Neuronal stem cell (in vitro differentiated cells): Measurements from ENCODE around the gene CCDC110.

Experiments
- DNase-seq: peaks from one replicate; pipeline ENCODE4 v3.0.0-alpha.2; 2013; ENCODE audit warnings: low spot score
- H2AFZ ChIP-seq: one replicate; pipeline ENCODE4 v1.6.1; 2013; ENCODE audit warnings: mild to moderate bottlenecking, low read length, inconsistent platforms
- H2AK5ac ChIP-seq: 2 replicates; pipeline ENCODE4 v1.6.1; 2013; ENCODE audit warnings: low read depth, mild to moderate bottlenecking, inconsistent platforms, low read length, moderate library complexity, mixed read lengths
- H2BK120ac ChIP-seq: 2 replicates; pipeline ENCODE4 v1.6.1; 2013; ENCODE audit warnings: low read depth, mild to moderate bottlenecking, inconsistent platforms, low read length, moderate library complexity, mixed read lengths
- H2BK12ac ChIP-seq: one replicate; pipeline ENCODE4 v1.6.1; 2013; ENCODE audit warnings: low read length, inconsistent platforms
- H2BK15ac ChIP-seq: 2 replicates; pipeline ENCODE4 v1.6.1; 2013; ENCODE audit warnings: mild to moderate bottlenecking, low read length, inconsistent platforms, mixed read lengths
- H2BK5ac ChIP-seq: one replicate; pipeline ENCODE4 v1.6.1; 2013; ENCODE audit warnings: inconsistent platforms, mild to moderate bottlenecking, low read length, moderate library complexity
- H3K14ac ChIP-seq: one replicate; pipeline ENCODE4 v1.6.1; 2013; ENCODE audit warnings: low read length, inconsistent platforms
- H3K18ac ChIP-seq: 2 replicates; pipeline ENCODE4 v1.6.1; 2013; ENCODE audit warnings: low read length, inconsistent platforms
- H3K23ac ChIP-seq: 2 replicates; pipeline ENCODE4 v1.6.1; 2013; ENCODE audit warnings: low read depth, mild to moderate bottlenecking, mixed read lengths, low read length, inconsistent platforms; ENCODE audit not compliant: poor library complexity
- H3K27ac ChIP-seq: replicated peaks from 3 replicates; pipeline ENCODE4 v1.5.1; 2013; ENCODE audit warnings: low read length, inconsistent platforms
- H3K27me3 ChIP-seq, 3 experiments: 2 replicates each; pipeline ENCODE4 v1.6.1; 2013; ENCODE audit warnings: low read length in 3 of 3, mild to moderate bottlenecking in 2 of 3, inconsistent platforms in 1 of 3, low read depth in 1 of 3, mixed read lengths in 1 of 3, moderate library complexity in 1 of 3; ENCODE audit not compliant: control insufficient read depth in 3 of 3, insufficient read depth in 3 of 3
- H3K36me3 ChIP-seq, 2 donors: replicated peaks in 1 of 2; 2 replicates each; pipeline ENCODE4 v1.6.1; 2013; ENCODE audit warnings: low read length in 2 of 2; ENCODE audit not compliant: control insufficient read depth in 2 of 2, insufficient read depth in 2 of 2
- H3K4ac ChIP-seq: 2 replicates; pipeline ENCODE4 v1.6.1; 2013; ENCODE audit warnings: inconsistent platforms, mild to moderate bottlenecking, low read length, moderate library complexity
- H3K4me1 ChIP-seq, 2 donors: 1 replicate in 1 of 2; 2 replicates in 1 of 2; pipeline ENCODE4 v1.6.1; 2013; ENCODE audit warnings: low read length in 2 of 2, low read depth in 1 of 2; ENCODE audit not compliant: control insufficient read depth in 2 of 2, insufficient read depth in 1 of 2
- H3K4me2 ChIP-seq: one replicate; pipeline ENCODE4 v1.6.1; 2013; ENCODE audit warnings: mild to moderate bottlenecking, low read length, inconsistent platforms; ENCODE audit not compliant: insufficient read depth, poor library complexity, severe bottlenecking
- H3K4me3 ChIP-seq, 2 donors: 2 replicates each; pipeline ENCODE4 v1.5.1; 2013; ENCODE audit warnings: low read length in 2 of 2, mild to moderate bottlenecking in 2 of 2, inconsistent platforms in 1 of 2, moderate library complexity in 1 of 2
- H3K79me1 ChIP-seq: one replicate; pipeline ENCODE4 v1.6.1; 2013; ENCODE audit warnings: low read depth, mild to moderate bottlenecking, inconsistent platforms, low read length, moderate library complexity
- H3K9ac ChIP-seq: one replicate; pipeline ENCODE4 v1.6.1; 2013; ENCODE audit warnings: mild to moderate bottlenecking, low read depth, low read length, inconsistent platforms; ENCODE audit not compliant: poor library complexity
- H3K9me3 ChIP-seq, 2 donors: replicated peaks in 1 of 2; 2 replicates each; pipeline versions ENCODE3 to v1.6.1; 2013; ENCODE audit warnings: low read length in 2 of 2, mild to moderate bottlenecking in 2 of 2, inconsistent platforms in 1 of 2, low read depth in 1 of 2, mixed read lengths in 1 of 2, moderate library complexity in 1 of 2; ENCODE audit not compliant: control insufficient read depth in 2 of 2, insufficient read depth in 1 of 2
- H4K8ac ChIP-seq: one replicate; pipeline ENCODE4 v1.6.1; 2013; ENCODE audit warnings: low read depth, mild to moderate bottlenecking, inconsistent platforms, low read length, moderate library complexity
- H4K91ac ChIP-seq: one replicate; pipeline ENCODE4 v1.6.1; 2013; ENCODE audit warnings: low read length, low read depth, mild to moderate bottlenecking, inconsistent platforms; ENCODE audit not compliant: poor library complexity
- WGBS, 2 donors: extraction: QIAGEN DNeasy Blood & Tissue Kit; methylation state at CpG; one replicate each; pipeline ENCODE4 v1.1.7; 2013; ENCODE audit warnings: missing lambda C conversion rate in 2 of 2, mixed read lengths in 1 of 2; ENCODE audit not compliant: insufficient read length in 2 of 2, insufficient replicate concordance in 1 of 2; ENCODE audit errors: extremely low coverage in 2 of 2; 5-methylcytosine and 5-hydroxymethylcytosine counted together

Gene CCDC110

GRCh38 chr4:185488650-185489049 is 17.1 kb upstream of the CCDC110 start:
- Histone ChIP-seq H3K9ac (no peak overlapping the region), H3K23ac (no peak overlapping the region), H3K27me3 (no peaks in the 10 kb centered on the region), H3K4ac (no peak overlapping the region), H3K9me3 (no peaks in the 10 kb centered on the region), H2AK5ac (no peak overlapping the region), H2BK15ac (no peak overlapping the region), H4K91ac (no peak overlapping the region), H3K4me3 (no peak overlapping the region), H4K8ac (no peak overlapping the region), H2BK12ac (no peak overlapping the region), H2AFZ (no peak overlapping the region), H3K14ac (no peak overlapping the region), H3K4me2 (no peak overlapping the region), H3K4me1 (no peaks in the 10 kb centered on the region), H2BK5ac (no peak overlapping the region), H2BK120ac (no peak overlapping the region), H3K79me1 (no peaks in the 10 kb centered on the region), H3K27ac (no peak overlapping the region), H3K18ac (no peak overlapping the region), H3K36me3 (no peaks in the 10 kb centered on the region)
- WGBS, 2 donors = no CpG with 5 or more reads among the region's 2 CpGs
- no peak for DNase-seq

DNA sequence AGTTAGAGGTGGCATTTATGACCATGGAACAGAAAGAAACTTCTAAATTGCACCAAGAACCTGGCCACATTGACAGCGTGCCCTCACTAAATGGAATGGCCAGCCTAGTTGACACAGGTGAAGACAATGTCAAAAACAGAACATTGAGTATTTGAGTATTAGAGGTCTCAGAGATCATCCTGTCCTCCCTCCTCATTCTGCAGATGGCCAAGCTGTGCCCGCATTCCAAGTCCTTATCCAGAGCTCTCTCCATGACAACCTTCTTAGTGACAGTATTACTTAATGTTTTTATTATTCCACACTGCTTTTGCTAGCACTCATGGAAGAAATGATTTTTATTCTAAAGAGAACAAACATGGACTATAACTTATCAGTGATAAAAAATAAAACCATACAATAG is 9.9 kb upstream of the CCDC110 start:
- Histone ChIP-seq H4K91ac (no peak overlapping the region), H3K9me3 (no peaks in the 10 kb centered on the region), H3K36me3 (no peaks in the 10 kb centered on the region), H2BK120ac (no peak overlapping the region), H2AFZ (no peak overlapping the region), H2BK12ac (no peak overlapping the region), H3K4me2 (no peak overlapping the region), H3K27me3 (peaks cover 0 to 34% (median 0%) of the 10 kb centered on the region in 3 experiments), H3K4me1 (peaks cover 0 to 3% of the 10 kb centered on the region in 2 donors), H3K9ac (no peak overlapping the region), H3K23ac (no peak overlapping the region), H3K18ac (no peak overlapping the region), H3K4me3 (no peak overlapping the region), H2BK15ac (no peak overlapping the region), H3K79me1 (no peaks in the 10 kb centered on the region), H2BK5ac (no peak overlapping the region), H3K27ac (no peak overlapping the region), H4K8ac (no peak overlapping the region), H3K14ac (no peak overlapping the region), H3K4ac (no peak overlapping the region), H2AK5ac (no peak overlapping the region)
- WGBS, 2 donors = no CpG with 5 or more reads among the region's 2 CpGs
- no peak for DNase-seq

DNA sequence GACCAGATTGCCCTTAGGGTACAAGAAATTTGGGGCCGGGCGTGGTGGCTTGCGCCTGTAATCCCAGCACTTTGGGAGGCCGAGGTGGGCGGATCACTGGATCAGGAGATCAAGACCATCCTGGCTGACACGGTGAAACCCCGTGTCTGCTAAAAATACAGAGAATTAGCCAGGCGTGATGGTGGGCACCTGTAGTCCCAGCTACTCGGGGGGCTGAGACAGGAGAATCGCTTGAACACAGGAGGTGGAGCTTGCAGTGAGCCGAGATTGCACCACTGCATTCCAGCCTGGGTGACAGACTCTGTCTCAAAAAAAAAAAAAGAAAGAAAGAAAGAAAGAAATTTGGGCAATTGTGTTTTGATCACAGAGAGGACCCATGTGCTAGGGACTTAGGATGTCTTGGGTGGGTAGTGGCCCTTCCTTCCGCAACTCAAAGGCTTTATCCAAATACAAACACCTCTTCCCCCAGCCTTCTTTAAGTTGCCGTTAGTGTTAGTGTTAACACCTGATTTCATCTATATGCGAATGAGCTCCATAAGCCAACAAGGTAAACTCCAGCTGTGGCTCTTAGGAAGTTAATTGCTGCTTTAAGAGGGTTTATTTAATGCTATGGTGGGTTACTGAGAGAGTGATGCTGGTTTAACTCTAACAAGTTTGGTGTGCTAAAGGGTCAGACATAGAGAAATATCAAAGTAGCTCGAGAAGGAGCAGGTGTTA is 8.6 kb upstream of the CCDC110 start:
- no peak overlapping the region for H3K18ac ChIP-seq
- H2AK5ac ChIP-seq = no peak overlapping the region
- no peak overlapping the region for H2BK120ac ChIP-seq
- H3K9me3 ChIP-seq = no peaks in the 10 kb centered on the region
- H4K8ac ChIP-seq = no peak overlapping the region
- no peak overlapping the region for H3K4me3 ChIP-seq
- DNase-seq = no peak
- no peak overlapping the region for H2BK12ac ChIP-seq
- no peak overlapping the region for H3K4ac ChIP-seq
- H3K4me2 ChIP-seq = no peak overlapping the region
- H3K14ac ChIP-seq = no peak overlapping the region
- H3K4me1 ChIP-seq = peaks cover 0 to 3% of the 10 kb centered on the region in 2 donors
- no peak overlapping the region for H2AFZ ChIP-seq
- no peaks in the 10 kb centered on the region for H3K36me3 ChIP-seq
- H2BK15ac ChIP-seq = no peak overlapping the region
- peaks cover 0 to 34% (median 0%) of the 10 kb centered on the region in 3 experiments for H3K27me3 ChIP-seq
- no peak overlapping the region for H2BK5ac ChIP-seq
- H3K27ac ChIP-seq = no peak overlapping the region
- no peaks in the 10 kb centered on the region for H3K79me1 ChIP-seq
- WGBS, 2 donors = no CpG with 5 or more reads among the region's 15 CpGs
- no peak overlapping the region for H3K23ac ChIP-seq
- no peak overlapping the region for H3K9ac ChIP-seq
- H4K91ac ChIP-seq = no peak overlapping the region

- H3K4me1 ChIP-seq = peaks cover 0 to 3% of the 10 kb centered on the region in 2 donors
- no peaks in the 10 kb centered on the region for H3K36me3 ChIP-seq
- H2BK12ac ChIP-seq = no peak overlapping the region
- peaks cover 0 to 34% (median 0%) of the 10 kb centered on the region in 3 experiments for H3K27me3 ChIP-seq
- no peak for DNase-seq
- no peak overlapping the region for H3K14ac ChIP-seq
- no peak overlapping the region for H3K18ac ChIP-seq
- no peak overlapping the region for H2BK15ac ChIP-seq
- no peaks in the 10 kb centered on the region for H3K79me1 ChIP-seq
- H3K23ac ChIP-seq = no peak overlapping the region
- no peaks in the 10 kb centered on the region for H3K9me3 ChIP-seq
- no peak overlapping the region for H4K91ac ChIP-seq
- H3K9ac ChIP-seq = no peak overlapping the region
- no peak overlapping the region for H3K27ac ChIP-seq
- WGBS, 2 donors = no CpG with 5 or more reads among the region's 1 CpG
- H3K4ac ChIP-seq = no peak overlapping the region
- no peak overlapping the region for H2AK5ac ChIP-seq
- no peak overlapping the region for H4K8ac ChIP-seq
- H3K4me2 ChIP-seq = no peak overlapping the region
- H2BK5ac ChIP-seq = no peak overlapping the region
- no peak overlapping the region for H2AFZ ChIP-seq
- no peak overlapping the region for H3K4me3 ChIP-seq
- no peak overlapping the region for H2BK120ac ChIP-seq
Measured at GRCh38 chr4:185479507-185479971, 8.0 kb upstream of the CCDC110 start.
